ENCODE results near the gene DGKI.

The DGKI gene

GRCh38 chr7:137656227-137656849, 190.4 kb downstream of the DGKI start:
- DNase-seq (ENCODE audit: low read depth in 2 of 2), result peak in 1 of 2 donors; percentile 6

GRCh38 chr7:137655804-137656203, 191.0 kb downstream of the DGKI start:
- DNase-seq (ENCODE audit: low read depth in 2 of 2), result no peak

- DNase-seq (ENCODE audit: low read depth in 2 of 2), result no peak
Observed at GRCh38 chr7:137652721-137653120, 194.1 kb downstream of the DGKI start.

GRCh38 chr7:137647905-137648565, 198.7 kb downstream of the DGKI start:
- no peak for DNase-seq (ENCODE audit: low read depth in 2 of 2)

GRCh38 chr7:137642472-137642871, 204.3 kb downstream of the DGKI start:
- DNase-seq (ENCODE audit: low read depth in 2 of 2), result no peak

GRCh38 chr7:137642031-137642430, 204.7 kb downstream of the DGKI start:
- no peak for DNase-seq (ENCODE audit: low read depth in 2 of 2)

GRCh38 chr7:137636376-137636775, 210.4 kb downstream of the DGKI start:
- no peak for DNase-seq (ENCODE audit: low read depth in 2 of 2)

- no peak for DNase-seq (ENCODE audit: low read depth in 2 of 2)
Observed at GRCh38 chr7:137635874-137636273, 210.9 kb downstream of the DGKI start.

GRCh38 chr7:137635132-137635531, 211.6 kb downstream of the DGKI start:
- no peak for DNase-seq (ENCODE audit: low read depth in 2 of 2)

GRCh38 chr7:137634356-137634755, 212.4 kb downstream of the DGKI start:
- no peak for DNase-seq (ENCODE audit: low read depth in 2 of 2)

GRCh38 chr7:137633133-137633532, 213.6 kb downstream of the DGKI start:
- no peak for DNase-seq (ENCODE audit: low read depth in 2 of 2)

- no peak for DNase-seq (ENCODE audit: low read depth in 2 of 2)
Observed at GRCh38 chr7:137628216-137628615, 218.6 kb downstream of the DGKI start.

- DNase-seq (ENCODE audit: low read depth in 2 of 2), result no peak
Observed at GRCh38 chr7:137626469-137627067, 220.2 kb downstream of the DGKI start.

- no peak for DNase-seq (ENCODE audit: low read depth in 2 of 2)
Observed at GRCh38 chr7:137625197-137625596, 221.6 kb downstream of the DGKI start.

GRCh38 chr7:137619181-137619580, 227.6 kb downstream of the DGKI start:
- no peak for DNase-seq (ENCODE audit: low read depth in 2 of 2)

- DNase-seq (ENCODE audit: low read depth in 2 of 2), result no peak
Observed at GRCh38 chr7:137618748-137619147, 228.0 kb downstream of the DGKI start.

GRCh38 chr7:137613006-137613525, 233.7 kb downstream of the DGKI start:
- no peak for DNase-seq (ENCODE audit: low read depth in 2 of 2)

- DNase-seq (ENCODE audit: low read depth in 2 of 2), result no peak
Observed at GRCh38 chr7:137611606-137612005, 235.2 kb downstream of the DGKI start.

GRCh38 chr7:137609500-137609899, 237.3 kb downstream of the DGKI start:
- DNase-seq (ENCODE audit: low read depth in 2 of 2), result no peak

GRCh38 chr7:137606061-137606674, 240.6 kb downstream of the DGKI start:
- DNase-seq (ENCODE audit: low read depth in 2 of 2), result no peak

GRCh38 chr7:137603043-137603442, 243.7 kb downstream of the DGKI start:
- DNase-seq (ENCODE audit: low read depth in 2 of 2), result no peak

GRCh38 chr7:137601642-137602041, 245.1 kb downstream of the DGKI start:
- no peak for DNase-seq (ENCODE audit: low read depth in 2 of 2)

GRCh38 chr7:137597856-137598255, 248.9 kb downstream of the DGKI start:
- no peak for DNase-seq (ENCODE audit: low read depth in 2 of 2)

All from stimulated activated CD8-positive, alpha-beta memory T cell treated with anti-CD3 and anti-CD28 coated beads, Interleukin-15, amount 100 ng/mL, for 4 hours (primary cell).